Epithelial cell of esophagus (primary cell): ENCODE measurements around the gene DDX46.
"Not testable (repeated sequence)": the region's sequence is repeated elsewhere in the genome, so short reads cannot be mapped to it uniquely, and the experiment has no call there.

Source experiments
- DNase-seq: peaks from one replicate; pipeline ENCODE4 v3.0.0; 2010; ENCODE audit warnings: low read depth
- H3K4me3 ChIP-seq: 2 replicates; pipeline ENCODE4 v1.5.1; 2011; ENCODE audit warnings: mild to moderate bottlenecking, low read length, control low read depth
- TF ChIP-seq, protein P1 (sequence below): IDR thresholded peaks from 2 replicates; pipeline ENCODE4 v1.5.1; 2011; ENCODE audit warnings: low read depth, mild to moderate bottlenecking, low read length, control low read depth, inconsistent platforms; ENCODE audit not compliant: insufficient read depth; ENCODE audit errors: missing control alignments

DDX46 gene

DNA sequence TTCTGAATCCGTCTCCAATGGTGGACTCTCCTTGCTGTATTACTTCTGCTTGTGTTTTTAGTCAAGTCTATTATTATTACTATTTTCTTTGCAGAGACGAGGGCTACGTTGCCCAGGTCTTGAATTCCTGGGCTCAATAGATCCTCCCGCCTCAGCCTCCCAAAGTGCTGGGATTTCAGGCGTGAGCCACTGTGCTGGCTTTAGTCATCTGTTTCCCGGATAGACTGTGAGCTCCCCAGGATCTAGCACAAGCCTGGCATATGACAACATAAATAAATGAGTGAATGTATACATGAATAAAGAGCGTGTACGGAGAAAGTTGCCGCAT lies 439 bp upstream of the DDX46 start:
- H3K4me3 ChIP-seq: peak overlapping the region; percentile 94
- no peak for DNase-seq
- TF ChIP-seq, protein P1, sequence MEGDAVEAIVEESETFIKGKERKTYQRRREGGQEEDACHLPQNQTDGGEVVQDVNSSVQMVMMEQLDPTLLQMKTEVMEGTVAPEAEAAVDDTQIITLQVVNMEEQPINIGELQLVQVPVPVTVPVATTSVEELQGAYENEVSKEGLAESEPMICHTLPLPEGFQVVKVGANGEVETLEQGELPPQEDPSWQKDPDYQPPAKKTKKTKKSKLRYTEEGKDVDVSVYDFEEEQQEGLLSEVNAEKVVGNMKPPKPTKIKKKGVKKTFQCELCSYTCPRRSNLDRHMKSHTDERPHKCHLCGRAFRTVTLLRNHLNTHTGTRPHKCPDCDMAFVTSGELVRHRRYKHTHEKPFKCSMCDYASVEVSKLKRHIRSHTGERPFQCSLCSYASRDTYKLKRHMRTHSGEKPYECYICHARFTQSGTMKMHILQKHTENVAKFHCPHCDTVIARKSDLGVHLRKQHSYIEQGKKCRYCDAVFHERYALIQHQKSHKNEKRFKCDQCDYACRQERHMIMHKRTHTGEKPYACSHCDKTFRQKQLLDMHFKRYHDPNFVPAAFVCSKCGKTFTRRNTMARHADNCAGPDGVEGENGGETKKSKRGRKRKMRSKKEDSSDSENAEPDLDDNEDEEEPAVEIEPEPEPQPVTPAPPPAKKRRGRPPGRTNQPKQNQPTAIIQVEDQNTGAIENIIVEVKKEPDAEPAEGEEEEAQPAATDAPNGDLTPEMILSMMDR: no peak

GRCh38 chr5:134767528-134768291 lies 9.1 kb downstream of the DDX46 start:
- not testable (repeated sequence) for DNase-seq, H3K4me3 ChIP-seq

GRCh38 chr5:134769206-134769605 lies 10.6 kb downstream of the DDX46 start:
- peak; percentile 34 for DNase-seq
- no peak overlapping the region for H3K4me3 ChIP-seq
- TF ChIP-seq, protein P1: no peak

GRCh38 chr5:134772461-134773125 lies 14.0 kb downstream of the DDX46 start:
- TF ChIP-seq, protein P1: no peak
- DNase-seq: no peak
- H3K4me3 ChIP-seq: no peak overlapping the region

DNA sequence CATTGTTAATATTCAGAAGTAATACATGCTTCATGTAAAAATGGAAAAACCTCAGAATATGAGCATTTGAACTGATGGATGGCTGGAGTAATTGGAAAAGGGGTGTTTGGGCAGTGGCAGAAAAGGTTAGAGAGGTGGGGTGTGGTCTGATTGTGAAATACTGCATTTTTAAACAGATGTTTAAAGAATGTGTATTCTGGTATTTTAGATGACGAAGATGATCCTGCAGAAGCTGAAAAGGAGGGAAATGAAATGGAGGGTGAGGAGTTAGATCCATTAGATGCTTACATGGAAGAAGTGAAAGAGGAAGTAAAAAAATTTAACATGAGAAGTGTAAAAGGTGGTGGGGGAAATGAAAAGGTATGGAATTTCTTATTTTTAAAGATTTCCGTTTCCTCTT lies 18.8 kb downstream of the DDX46 start:
- DNase-seq: no peak
- no peak overlapping the region for H3K4me3 ChIP-seq
- TF ChIP-seq, protein P1: no peak

GRCh38 chr5:134784241-134784920 lies 25.8 kb downstream of the DDX46 start:
- peak; percentile 20 for DNase-seq
- TF ChIP-seq, protein P1: peak; percentile 27
- H3K4me3 ChIP-seq: no peak overlapping the region

DNA sequence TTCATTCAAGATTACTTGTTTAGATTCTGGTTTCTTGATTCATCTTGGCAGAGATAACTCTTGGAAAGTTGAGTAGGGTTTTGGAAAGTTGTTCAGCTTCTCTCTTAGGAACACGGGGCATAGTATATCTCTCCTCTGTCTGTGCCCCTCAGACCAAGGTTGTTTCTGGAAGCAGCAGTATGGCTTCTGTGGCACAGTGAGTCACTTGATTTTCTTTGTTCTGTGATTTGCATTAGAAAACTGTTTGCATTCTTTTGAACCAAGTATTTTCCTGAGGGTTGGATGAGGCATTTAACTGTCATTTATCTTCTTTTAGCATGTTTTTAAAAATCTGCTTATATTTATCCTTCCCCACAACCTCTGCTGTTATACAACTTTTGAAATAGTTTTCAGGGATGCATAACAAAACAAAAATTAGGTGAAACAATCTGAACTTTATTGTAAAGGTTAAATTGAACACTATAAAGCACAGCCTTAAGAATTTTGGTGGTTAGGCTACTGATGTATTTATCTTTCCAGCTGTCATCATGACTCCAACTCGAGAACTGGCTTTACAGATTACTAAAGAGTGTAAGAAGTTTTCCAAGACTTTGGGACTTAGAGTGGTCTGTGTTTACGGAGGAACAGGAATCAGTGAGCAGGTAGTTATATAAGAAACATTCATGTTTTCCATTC lies 26.5 kb downstream of the DDX46 start:
- TF ChIP-seq, protein P1: no peak
- H3K4me3 ChIP-seq: no peak overlapping the region
- DNase-seq: peak; percentile 36
